Adrenal gland (tissue), 12 donors: ENCODE results near the gene LHPP. TPM values are rescaled to one million over a fixed set of nuclear protein-coding genes. Genes with fewer than 3 reads are reported as not detected.

Experiments
- DNase-seq, 7 donors: peaks; one replicate each; pipeline ENCODE4 v3.0.0-alpha.2; 2019 to 2020
- H3K27ac ChIP-seq, 5 donors: fragments of 200-600 bp; sonication (generic) in 4 of 5; 1 replicate in 3 of 5; 2 replicates in 2 of 5; pipeline versions ENCODE4 v1.5.1 to v1.8.0; 2016 to 2020; ENCODE audit warnings: mild to moderate bottlenecking in 1 of 5
- H3K27me3 ChIP-seq: fragments of 200-600 bp; 2 replicates; pipeline ENCODE4 v1.8.0; 2021
- H3K36me3 ChIP-seq, 2 donors: fragments of 200-600 bp; replicated peaks in 1 of 2; 1 replicate in 1 of 2; 2 replicates in 1 of 2; pipeline versions ENCODE4 v1.5.1 to v1.8.0; 2018 to 2022
- H3K4me1 ChIP-seq, 2 donors: fragments of 200-600 bp; replicated peaks in 1 of 2; 1 replicate in 1 of 2; 2 replicates in 1 of 2; pipeline versions ENCODE4 v1.5.1 to v1.8.0; 2018 to 2021
- H3K4me3 ChIP-seq, 4 donors: fragments of 200-600 bp; sonication (generic) in 3 of 4; one replicate each; pipeline ENCODE4 v1.5.1; 2016 to 2018
- H3K9me3 ChIP-seq, 3 donors: fragments of 200-600 bp; sonication (generic) in 1 of 3; replicated peaks in 1 of 3; 1 replicate in 2 of 3; 2 replicates in 1 of 3; pipeline versions ENCODE4 v1.5.1 to v1.8.0; 2016 to 2021
- POLR2A ChIP-seq, 2 donors: fragments of 450-650 bp; IDR thresholded peaks; one replicate each; pipeline ENCODE4 v1.6.1; 2017; ENCODE audit warnings: antibody characterized with exemption in 2 of 2, mild to moderate bottlenecking in 2 of 2, moderate library complexity in 1 of 2
- WGBS, 4 donors: extraction: QIAGEN DNeasy Blood & Tissue Kit in 2 of 4; methylation state at CpG; one replicate each; pipeline versions ENCODE4 v1.1.5 to v1.1.7; 2013 to 2017; 5-methylcytosine and 5-hydroxymethylcytosine counted together
- intact Hi-C, 2 donors: fragments of 100-400 bp; cut with DNase I; formaldehyde crosslinking; loops; one replicate each; pipeline versions ENCODE4 v1.14.1 to v1.15.0; 2022 to 2023
- polyA plus RNA-seq, 3 donors: library from polyadenylated mRNA; stranded (reverse); fragments of 200-250 nt in 2 of 3; fragments of 350-450 nt in 1 of 3; fragmentation: Illumina TruSeq in 1 of 3; extraction: RNeasy Lipid Tissue Mini Kit (QIAGEN cat#74804) in 1 of 3; gene quantifications; one replicate each; pipeline ENCODE4 v1.2.3, GENCODE V29; 2013 to 2014
- total RNA-seq, 9 donors: library from RNA; depleted of rRNA in 4 of 9; stranded (reverse); fragments of >200 nt in 4 of 9; fragments of 120-200 nt in 1 of 9; fragmentation: NEBNext Ultra II Directional in 1 of 9; extraction: Animal tissue kit (Norgen Biotek cat#: 25700) in 1 of 9; gene quantifications; one replicate each; pipeline versions ENCODE4 v1.1.0 to v1.2.4, GENCODE V29; 2013 to 2023
- TF ChIP-seq, protein P1 (sequence below), 6 experiments: fragments of 450-650 bp in 4 of 6; fragments of 200-600 bp in 2 of 6; sonication (generic) in 1 of 6; IDR thresholded peaks; 1 replicate in 5 of 6; 2 replicates in 1 of 6; pipeline versions ENCODE4 v1.5.1 to v1.8.0; 2016 to 2021; ENCODE audit warnings: antibody characterized with exemption in 6 of 6, mild to moderate bottlenecking in 2 of 6, moderate library complexity in 1 of 6
- donor health status: healthy with polysubstance abuse.
- donor health status: Bipolar disorder and iron deficiency.
- donor health status: DM: yes; HTN: yes; CAD: no.
- donor health status: DM: no; HTN: no; CAD: no.
- donor health status: DM: no; HTN: no; CAD: no.
- donor health status: DM: yes; HTN: yes; CAD: no.

The LHPP gene
- total and polyA plus RNA-seq, 12 donors: 10.5 to 70.1 (median 43.4) TPM

DNA sequence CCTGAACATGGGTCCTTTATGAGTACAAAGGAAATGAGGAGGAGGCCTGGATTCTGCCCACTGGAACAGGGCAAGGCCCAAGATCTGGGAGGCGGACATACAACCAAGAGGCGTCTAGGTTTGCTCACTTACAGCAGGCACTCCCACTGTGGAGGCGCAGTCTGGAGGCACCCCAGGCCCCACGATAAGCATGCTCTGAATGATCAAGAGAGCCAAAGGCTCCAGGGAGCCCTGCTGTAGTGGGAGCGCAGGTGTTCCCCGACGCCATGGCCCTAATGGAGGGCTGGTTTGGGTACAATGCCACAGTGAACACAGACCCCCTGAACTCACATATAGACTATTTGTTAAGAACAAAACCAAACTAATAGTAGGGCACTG, 194.5 kb downstream of the LHPP start:
- whole genome bisulfite sequencing, 4 donors: 93 to 99% (median 98%) methylated on average over 7 of the region's 7 CpGs
- TF ChIP-seq POLR2A (IDR thresholded peaks at IDR 0.05): no peak
- TF ChIP-seq, protein P1, sequence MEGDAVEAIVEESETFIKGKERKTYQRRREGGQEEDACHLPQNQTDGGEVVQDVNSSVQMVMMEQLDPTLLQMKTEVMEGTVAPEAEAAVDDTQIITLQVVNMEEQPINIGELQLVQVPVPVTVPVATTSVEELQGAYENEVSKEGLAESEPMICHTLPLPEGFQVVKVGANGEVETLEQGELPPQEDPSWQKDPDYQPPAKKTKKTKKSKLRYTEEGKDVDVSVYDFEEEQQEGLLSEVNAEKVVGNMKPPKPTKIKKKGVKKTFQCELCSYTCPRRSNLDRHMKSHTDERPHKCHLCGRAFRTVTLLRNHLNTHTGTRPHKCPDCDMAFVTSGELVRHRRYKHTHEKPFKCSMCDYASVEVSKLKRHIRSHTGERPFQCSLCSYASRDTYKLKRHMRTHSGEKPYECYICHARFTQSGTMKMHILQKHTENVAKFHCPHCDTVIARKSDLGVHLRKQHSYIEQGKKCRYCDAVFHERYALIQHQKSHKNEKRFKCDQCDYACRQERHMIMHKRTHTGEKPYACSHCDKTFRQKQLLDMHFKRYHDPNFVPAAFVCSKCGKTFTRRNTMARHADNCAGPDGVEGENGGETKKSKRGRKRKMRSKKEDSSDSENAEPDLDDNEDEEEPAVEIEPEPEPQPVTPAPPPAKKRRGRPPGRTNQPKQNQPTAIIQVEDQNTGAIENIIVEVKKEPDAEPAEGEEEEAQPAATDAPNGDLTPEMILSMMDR (IDR thresholded peaks at IDR 0.05): no peak
- DNase-seq: no peak
- Histone ChIP-seq H3K9me3 (no peaks in the 10 kb centered on the region), H3K27me3 (no peaks in the 10 kb centered on the region), H3K4me3 (no peak overlapping the region), H3K36me3 (peaks cover 0 to 6% of the 10 kb centered on the region in 2 donors), H3K4me1 (peaks cover 10 to 39% of the 10 kb centered on the region in 2 donors), H3K27ac (no peak overlapping the region)
- intact Hi-C loops: no loop called here

DNA sequence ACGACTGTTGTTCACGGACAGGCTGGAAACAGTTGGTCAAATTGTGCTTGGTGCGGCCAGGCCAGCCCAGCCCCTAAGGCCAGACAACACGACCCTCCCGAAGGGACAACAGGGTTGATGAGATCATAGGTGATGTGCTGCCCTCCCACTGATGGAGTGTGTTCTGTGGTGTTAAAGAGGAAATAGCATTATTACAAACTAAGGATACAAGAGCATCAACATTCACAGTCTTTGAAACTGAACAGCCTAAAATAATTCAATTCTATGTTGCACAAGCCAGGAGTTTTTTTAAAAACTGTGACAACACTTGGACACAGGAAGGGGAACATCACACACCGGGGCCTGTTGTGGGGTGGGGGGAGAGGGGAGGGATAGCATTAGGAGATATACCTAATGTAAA, 194.9 kb downstream of the LHPP start:
- H3K4me3 ChIP-seq: no peak overlapping the region
- H3K36me3 ChIP-seq: peaks cover 0 to 6% of the 10 kb centered on the region in 2 donors
- H3K4me1 ChIP-seq: peaks cover 9 to 34% of the 10 kb centered on the region in 2 donors
- DNase-seq: no peak
- 82 to 85% (median 82%) methylated on average over 6 of the region's 6 CpGs for WGBS, 4 donors
- H3K27ac ChIP-seq: no peak overlapping the region
- intact Hi-C loops: no loop called here
- no peaks in the 10 kb centered on the region for H3K9me3 ChIP-seq
- no peaks in the 10 kb centered on the region for H3K27me3 ChIP-seq
- no peak for TF ChIP-seq POLR2A (IDR thresholded peaks at IDR 0.05)
- TF ChIP-seq, protein P1 (IDR thresholded peaks at IDR 0.05): no peak

DNA sequence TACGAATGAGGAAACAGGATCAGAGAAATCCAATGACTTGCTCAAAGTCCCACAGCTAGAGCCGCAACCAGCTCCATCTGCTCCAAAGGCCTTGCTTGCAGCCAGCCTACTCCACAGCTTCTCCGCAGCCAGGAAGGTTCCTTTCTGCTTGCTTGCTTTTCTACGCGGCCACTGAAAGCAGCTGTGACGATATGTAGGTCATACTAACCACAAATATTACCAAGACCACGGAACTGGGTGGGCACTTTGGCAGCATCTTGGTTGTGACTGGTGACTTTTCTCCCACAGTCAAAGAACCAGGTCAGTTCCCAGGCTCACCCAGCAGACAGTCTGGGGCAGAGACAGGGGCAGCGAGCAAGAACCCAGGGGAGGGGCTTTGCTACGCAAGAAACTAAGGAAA, 196.2 kb downstream of the LHPP start:
- WGBS, 4 donors: 68 to 77% (median 70%) methylated on average over 7 to 9 of the region's 9 CpGs
- no peak for DNase-seq
- H3K4me1 ChIP-seq: peaks cover 6 to 22% of the 10 kb centered on the region in 2 donors
- H3K9me3 ChIP-seq: no peaks in the 10 kb centered on the region
- intact Hi-C loops: no loop called here
- no peak overlapping the region for H3K4me3 ChIP-seq
- no peak for TF ChIP-seq POLR2A (IDR thresholded peaks at IDR 0.05)
- TF ChIP-seq, protein P1 (IDR thresholded peaks at IDR 0.05): no peak
- H3K27ac ChIP-seq: peak overlapping the region in 2 of 5 donors; percentile 15 to 54
- H3K27me3 ChIP-seq: no peaks in the 10 kb centered on the region
- H3K36me3 ChIP-seq: peaks cover 0 to 6% of the 10 kb centered on the region in 2 donors

DNA sequence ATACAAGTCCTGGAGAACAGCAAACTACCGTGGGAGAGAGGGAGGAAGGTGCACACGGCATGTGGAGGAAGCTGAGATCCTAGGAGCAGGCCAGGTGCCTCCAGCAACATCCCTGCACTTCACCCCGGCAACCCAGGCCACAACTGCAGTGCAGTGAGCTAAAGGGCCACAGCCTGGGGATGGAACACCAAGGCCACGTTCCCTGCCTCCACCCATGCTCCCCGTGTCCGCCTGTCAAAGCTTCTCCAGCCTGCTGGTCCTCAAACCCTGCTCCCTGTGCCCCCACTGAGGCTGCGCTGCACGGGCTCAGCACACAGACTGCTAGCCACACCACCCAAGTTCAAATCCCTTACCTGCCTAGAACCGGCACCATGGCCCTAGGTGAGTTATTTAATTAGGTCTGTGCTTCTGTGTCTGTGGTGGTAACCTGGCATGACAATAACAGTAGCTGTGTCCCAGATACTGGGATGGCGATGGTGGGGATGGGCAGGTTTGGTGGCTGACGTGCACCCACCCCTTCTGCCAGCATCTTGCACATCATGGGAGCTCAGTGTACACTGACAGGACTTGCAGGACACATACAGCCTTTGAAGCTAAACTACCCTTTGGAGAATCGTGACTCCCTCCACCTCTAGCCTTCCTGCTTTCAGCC, 197.1 kb downstream of the LHPP start:
- H3K27ac ChIP-seq: peak overlapping the region in 2 of 5 donors; percentile 15 to 54
- H3K36me3 ChIP-seq: peaks cover 0 to 14% of the 10 kb centered on the region in 2 donors
- H3K4me1 ChIP-seq: peaks cover 0 to 13% of the 10 kb centered on the region in 2 donors
- intact Hi-C loops: no loop called here
- H3K9me3 ChIP-seq: no peaks in the 10 kb centered on the region
- WGBS, 4 donors: 91 to 96% (median 94%) methylated on average over 7 to 12 of the region's 12 CpGs
- TF ChIP-seq, protein P1 (IDR thresholded peaks at IDR 0.05): no peak
- no peak for TF ChIP-seq POLR2A (IDR thresholded peaks at IDR 0.05)
- no peaks in the 10 kb centered on the region for H3K27me3 ChIP-seq
- DNase-seq: no peak
- no peak overlapping the region for H3K4me3 ChIP-seq
